DMS114 treated with DMSO at 0.1 percent for 48 hours (cell line): ENCODE data around the gene SLC6A7.

Experiments
- DNase-seq: peaks from one replicate; lab custom pipeline; 2025; ENCODE audit not compliant: unreplicated experiment; lab: John Stamatoyannopoulos, UW

SLC6A7 gene

GRCh38 chr5:150257424-150257823 is 67.6 kb downstream of the SLC6A7 start:
- no peak for DNase-seq

- DNase-seq, result no peak
Observed at GRCh38 chr5:150258130-150258529, 68.3 kb downstream of the SLC6A7 start.
